BJ (cell line): ENCODE results near the gene DNASE1L1. TPM values are rescaled to one million over a fixed set of nuclear protein-coding genes. Genes with fewer than 3 reads are reported as not detected.

Experiments
- CTCF ChIA-PET: fragments of 350-600 bp; formaldehyde crosslinking; extraction: SDS; loops from one replicate; lab custom pipeline; 2021; ENCODE audit warnings: antibody characterized with exemption, inconsistent platforms; lab: Yijun Ruan, JAX
- POLR2A ChIA-PET: fragments of 300-600 bp; sonication (Branson Sonifier 250); formaldehyde crosslinking; extraction: SDS; loops from one replicate; lab custom pipeline; 2021; ENCODE audit warnings: antibody characterized with exemption; lab: Charles Lee
- DNase-seq: peaks from one replicate; pipeline ENCODE4 v3.0.0-alpha.2; 2011; ENCODE audit warnings: low read depth
- H3K27me3 ChIP-seq: 2 replicates; pipeline ENCODE4 v1.6.0; 2011; ENCODE audit warnings: low read length; ENCODE audit not compliant: control insufficient read depth, insufficient read depth
- H3K36me3 ChIP-seq: 2 replicates; pipeline ENCODE4 v1.5.1; 2011; ENCODE audit warnings: low read length; ENCODE audit not compliant: control insufficient read depth, insufficient read depth
- H3K4me3 ChIP-seq: 2 replicates; pipeline ENCODE4 v1.5.1; 2011; ENCODE audit warnings: low read depth, mild to moderate bottlenecking, control low read depth, low read length
- CTCF ChIP-seq: IDR thresholded peaks from 2 replicates; pipeline ENCODE4 v1.5.1; 2011; ENCODE audit warnings: low read depth, mild to moderate bottlenecking, control low read depth, inconsistent platforms, low read length, moderate library complexity; ENCODE audit not compliant: insufficient read depth
- polyA plus RNA-seq: library from polyadenylated mRNA; depleted of rRNA; stranded (reverse); fragments of >200 nt; gene quantifications from 2 replicates; pipeline ENCODE4 v1.2.3, GENCODE V29; 2011

DNASE1L1 gene
- polyA plus RNA-seq, 1 experiment = 63.5 TPM

- Histone ChIP-seq H3K27me3 (no peaks in the 10 kb centered on the region), H3K36me3 (peaks cover 14% of the 10 kb centered on the region), H3K4me3 (no peak overlapping the region)
- TF ChIP-seq CTCF = no peak
- POLR2A ChIA-PET = no interaction called here
- CTCF ChIA-PET = no interaction called here
- no peak for DNase-seq
Observed at GRCh38 chrX:154431341-154431740, 22.3 kb upstream of the DNASE1L1 start.

- POLR2A ChIA-PET = no interaction called here
- no peak for DNase-seq
- H3K27me3 ChIP-seq = no peaks in the 10 kb centered on the region
- no peak overlapping the region for H3K4me3 ChIP-seq
- CTCF ChIA-PET = no interaction called here
- no peak for TF ChIP-seq CTCF
- peaks cover 14% of the 10 kb centered on the region for H3K36me3 ChIP-seq
Observed at GRCh38 chrX:154430916-154431315, 21.9 kb upstream of the DNASE1L1 start.

- TF ChIP-seq CTCF = no peak
- ChIA-PET CTCF (no interaction called here), POLR2A (no interaction called here)
Observed at GRCh38 chrX:154430479-154430878, 21.4 kb upstream of the DNASE1L1 start.

GRCh38 chrX:154429711-154430110 lies 20.7 kb upstream of the DNASE1L1 start:
- TF ChIP-seq CTCF = no peak
- peaks cover 9% of the 10 kb centered on the region for H3K36me3 ChIP-seq
- H3K27me3 ChIP-seq = no peaks in the 10 kb centered on the region
- ChIA-PET POLR2A (no interaction called here), CTCF (interaction anchor here (0.9 kb wide), 1 partner anchor 29 kb away, joined by 5 read pairs; no protein-coding TSS in a partner anchor)
- DNase-seq = no peak
- H3K4me3 ChIP-seq = no peak overlapping the region

More at GRCh38 chrX:154430479-154430878, 21.4 kb upstream of the DNASE1L1 start:
- no peaks in the 10 kb centered on the region for H3K27me3 ChIP-seq
- no peak for DNase-seq
- H3K36me3 ChIP-seq = peaks cover 13% of the 10 kb centered on the region
- H3K4me3 ChIP-seq = no peak overlapping the region

- H3K4me3 ChIP-seq = peak within 1 kb of the TSS; percentile 66
- DNase-seq = peak; percentile 61
- CTCF ChIA-PET = interaction anchor here (0.6 to 0.8 kb wide), 2 partner anchors 17 to 30 kb away, joined by 3 to 6 read pairs; partner anchors contain the start of genes RPL10 and TAFAZZIN
- TF ChIP-seq CTCF = no peak
- H3K36me3 ChIP-seq = peaks cover 3% of the 10 kb centered on the region; the same call in 1 of the 2 replicates
- POLR2A ChIA-PET = no interaction called here
- no peaks in the 10 kb centered on the region for H3K27me3 ChIP-seq
Observed at GRCh38 chrX:154428176-154429171, 19.4 kb upstream of the DNASE1L1 start, which contains the start of gene ATP6AP1. TSS of gene ATP6AP1 (plus strand) at chrX:154428677. CDS start at chrX:154428693, 16 bp downstream.
